PC-9 (cell line): ENCODE data around the gene CHRNA5. TPM values are rescaled to one million over a fixed set of nuclear protein-coding genes. Genes with fewer than 3 reads are reported as not detected.

Source experiments
- BruUV-seq: library from RNA; stranded (reverse); fragments of 400-500 nt; replicated peaks from 2 replicates; lab custom pipeline; 2021; lab: Mats Ljungman, UMichigan
- CTCF ChIA-PET: fragments of 300-600 bp; sonication (Branson Sonifier 250); formaldehyde crosslinking; loops from one replicate; lab custom pipeline; 2022; ENCODE audit warnings: antibody characterized with exemption; lab: Charles Lee
- POLR2A ChIA-PET: fragments of 300-600 bp; sonication (Branson Sonifier 250); formaldehyde crosslinking; loops from one replicate; lab custom pipeline; 2022; ENCODE audit warnings: antibody characterized with exemption; ENCODE audit not compliant: unreplicated experiment; lab: Charles Lee
- DNase-seq, 2 experiments: peaks; one replicate each; pipeline versions ENCODE4 v3.0.0 to v3.0.0-alpha.2; 2015 to 2022; ENCODE audit warnings: mixed read lengths in 1 of 2
- H2AFZ ChIP-seq: fragments of 200-600 bp; sonication (generic); 2 replicates; pipeline ENCODE4 v1.8.1; 2017; ENCODE audit warnings: antibody characterized with exemption
- H3F3A ChIP-seq: fragments of 200-600 bp; sonication (generic); 2 replicates; pipeline ENCODE4 v1.8.1; 2017; ENCODE audit warnings: antibody characterized with exemption, mild to moderate bottlenecking, low read depth; ENCODE audit not compliant: insufficient read depth
- H3K27ac ChIP-seq: fragments of 200-600 bp; sonication (generic); 2 replicates; pipeline ENCODE4 v1.6.1; 2016; ENCODE audit warnings: mixed run types
- H3K27me3 ChIP-seq: fragments of 200-600 bp; sonication (generic); 2 replicates; pipeline ENCODE4 v1.6.1; 2016; ENCODE audit warnings: low read depth, mixed run types; ENCODE audit not compliant: insufficient read depth
- H3K36me3 ChIP-seq: fragments of 200-600 bp; sonication (generic); 2 replicates; pipeline ENCODE4 v1.6.1; 2016; ENCODE audit warnings: low read depth, mixed run types
- H3K4me1 ChIP-seq: fragments of 200-600 bp; sonication (generic); replicated peaks from 2 replicates; pipeline ENCODE4 v1.6.1; 2016; ENCODE audit warnings: mixed run types; ENCODE audit not compliant: insufficient read depth
- H3K4me2 ChIP-seq: fragments of 200-600 bp; sonication (generic); 2 replicates; pipeline ENCODE4 v1.6.1; 2017; ENCODE audit warnings: mixed run types
- H3K4me3 ChIP-seq: fragments of 200-600 bp; sonication (generic); 2 replicates; pipeline ENCODE4 v1.6.1; 2016; ENCODE audit warnings: mixed run types
- H3K79me2 ChIP-seq: fragments of 200-600 bp; sonication (generic); 2 replicates; pipeline ENCODE4 v1.6.1; 2017; ENCODE audit warnings: low read depth, mixed run types
- H3K9me2 ChIP-seq: fragments of 200-600 bp; sonication (generic); 2 replicates; pipeline ENCODE4 v1.8.1; 2017; ENCODE audit warnings: mild to moderate bottlenecking; ENCODE audit not compliant: insufficient read depth
- H3K9me3 ChIP-seq: fragments of 200-600 bp; sonication (generic); 2 replicates; pipeline ENCODE4 v1.8.1; 2016; ENCODE audit warnings: low read depth; ENCODE audit not compliant: insufficient read depth
- H4K20me1 ChIP-seq: fragments of 200-600 bp; sonication (generic); 2 replicates; pipeline ENCODE4 v1.8.1; 2017; ENCODE audit not compliant: insufficient read depth
- EZH2 ChIP-seq: fragments of 200-600 bp; sonication (generic); IDR thresholded peaks from 2 replicates; pipeline ENCODE4 v1.8.0; 2017; ENCODE audit warnings: antibody characterized with exemption, low read depth
- intact Hi-C: fragments of 100-400 bp; cut with micrococcal nuclease; formaldehyde crosslinking; loops from one replicate; pipeline ENCODE4 v1.10.0; 2022; ENCODE audit not compliant: unreplicated experiment
- total RNA-seq: library from RNA; stranded (reverse); gene quantifications from 2 replicates; pipeline ENCODE4 v1.2.3, GENCODE V29; 2021
- TF ChIP-seq, protein P1 (sequence below): fragments of 200-600 bp; sonication (generic); conservative IDR thresholded peaks from 2 replicates; pipeline ENCODE4 v1.6.1; 2017; ENCODE audit warnings: mixed run types, antibody characterized with exemption, mild to moderate bottlenecking, moderate library complexity

The CHRNA5 gene
- total RNA-seq, 1 experiment from 2014 or later = 9.5 TPM

DNA sequence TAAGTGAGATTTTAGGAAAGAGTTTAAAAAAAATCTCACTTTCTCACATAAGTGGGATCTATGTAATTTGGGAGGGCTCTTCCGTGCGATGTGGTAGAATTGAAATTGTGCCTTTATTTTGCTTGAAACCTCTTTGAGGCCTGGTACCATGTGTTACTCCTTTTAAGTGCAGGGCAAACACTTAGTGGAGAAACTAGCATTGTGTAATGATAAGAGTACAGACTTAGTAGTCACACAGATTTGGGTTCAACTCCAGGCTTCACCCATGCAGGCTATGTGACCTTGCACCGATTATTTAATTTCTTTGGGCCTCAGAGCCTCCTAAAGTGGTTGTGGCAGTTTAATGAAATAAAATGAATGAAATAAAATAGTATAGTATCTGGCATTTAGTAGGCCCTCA, 22.7 kb upstream of the CHRNA5 start:
- Histone ChIP-seq H2AFZ (no peak overlapping the region), H3K27ac (no peak overlapping the region), H3K9me3 (no peaks in the 10 kb centered on the region), H4K20me1 (no peaks in the 10 kb centered on the region; the same call in 1 of the 2 replicates), H3K4me1 (peaks cover 15% of the 10 kb centered on the region), H3K9me2 (no peaks in the 10 kb centered on the region), H3K36me3 (peaks cover 31% of the 10 kb centered on the region), H3K4me3 (no peak overlapping the region), H3K4me2 (peak overlapping the region; percentile 95), H3K79me2 (peaks cover 31% of the 10 kb centered on the region), H3F3A (peaks cover 3% of the 10 kb centered on the region; the same call in 1 of the 2 replicates), H3K27me3 (no peaks in the 10 kb centered on the region)
- intact Hi-C loops = no loop called here
- no peak for DNase-seq
- ChIA-PET POLR2A (interaction anchor here (0.7 kb wide), 1 partner anchor 92 kb away, joined by 5 read pairs; no protein-coding TSS in a partner anchor), CTCF (no interaction called here)
- TF ChIP-seq, protein P1, sequence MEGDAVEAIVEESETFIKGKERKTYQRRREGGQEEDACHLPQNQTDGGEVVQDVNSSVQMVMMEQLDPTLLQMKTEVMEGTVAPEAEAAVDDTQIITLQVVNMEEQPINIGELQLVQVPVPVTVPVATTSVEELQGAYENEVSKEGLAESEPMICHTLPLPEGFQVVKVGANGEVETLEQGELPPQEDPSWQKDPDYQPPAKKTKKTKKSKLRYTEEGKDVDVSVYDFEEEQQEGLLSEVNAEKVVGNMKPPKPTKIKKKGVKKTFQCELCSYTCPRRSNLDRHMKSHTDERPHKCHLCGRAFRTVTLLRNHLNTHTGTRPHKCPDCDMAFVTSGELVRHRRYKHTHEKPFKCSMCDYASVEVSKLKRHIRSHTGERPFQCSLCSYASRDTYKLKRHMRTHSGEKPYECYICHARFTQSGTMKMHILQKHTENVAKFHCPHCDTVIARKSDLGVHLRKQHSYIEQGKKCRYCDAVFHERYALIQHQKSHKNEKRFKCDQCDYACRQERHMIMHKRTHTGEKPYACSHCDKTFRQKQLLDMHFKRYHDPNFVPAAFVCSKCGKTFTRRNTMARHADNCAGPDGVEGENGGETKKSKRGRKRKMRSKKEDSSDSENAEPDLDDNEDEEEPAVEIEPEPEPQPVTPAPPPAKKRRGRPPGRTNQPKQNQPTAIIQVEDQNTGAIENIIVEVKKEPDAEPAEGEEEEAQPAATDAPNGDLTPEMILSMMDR = no peak
- TF ChIP-seq EZH2 = no peak
- no TSS peak for BruUV-seq

DNA sequence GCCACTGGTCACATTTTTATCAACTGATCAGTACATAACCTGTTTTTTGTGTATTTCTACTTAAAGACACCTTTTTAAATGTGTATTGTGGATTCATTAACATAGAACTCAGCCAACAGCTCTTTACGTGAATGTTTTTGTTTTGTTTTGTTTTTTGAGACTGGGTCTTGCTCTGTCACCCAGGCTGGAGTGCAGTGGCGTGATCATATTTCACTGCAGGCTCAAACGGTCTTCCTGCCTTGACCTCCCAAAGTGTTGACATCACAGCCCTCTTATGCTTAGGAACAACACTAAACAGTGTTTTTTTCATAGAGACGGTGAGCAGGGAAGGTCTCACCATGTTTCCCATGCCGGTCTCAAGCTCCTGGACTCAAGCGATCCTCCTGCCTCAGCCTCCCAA, 15.1 kb upstream of the CHRNA5 start:
- Histone ChIP-seq H3K9me3 (no peaks in the 10 kb centered on the region), H3K9me2 (no peaks in the 10 kb centered on the region), H2AFZ (no peak overlapping the region), H3K36me3 (peaks cover 30% of the 10 kb centered on the region), H3K27me3 (no peaks in the 10 kb centered on the region), H3F3A (peaks cover 25% of the 10 kb centered on the region; the same call in 1 of the 2 replicates), H3K4me2 (no peak overlapping the region), H3K79me2 (no peaks in the 10 kb centered on the region), H3K4me3 (no peak overlapping the region), H3K4me1 (no peaks in the 10 kb centered on the region), H4K20me1 (no peaks in the 10 kb centered on the region; the same call in 1 of the 2 replicates), H3K27ac (no peak overlapping the region)
- BruUV-seq = no TSS peak
- intact Hi-C loops = no loop called here
- POLR2A ChIA-PET = interaction anchor here (0.6 kb wide), 1 partner anchor 16 kb away, joined by 4 read pairs; no protein-coding TSS in a partner anchor
- CTCF ChIA-PET = no interaction called here
- DNase-seq = no peak
- TF ChIP-seq, protein P1 = no peak
- TF ChIP-seq EZH2 = no peak

DNA sequence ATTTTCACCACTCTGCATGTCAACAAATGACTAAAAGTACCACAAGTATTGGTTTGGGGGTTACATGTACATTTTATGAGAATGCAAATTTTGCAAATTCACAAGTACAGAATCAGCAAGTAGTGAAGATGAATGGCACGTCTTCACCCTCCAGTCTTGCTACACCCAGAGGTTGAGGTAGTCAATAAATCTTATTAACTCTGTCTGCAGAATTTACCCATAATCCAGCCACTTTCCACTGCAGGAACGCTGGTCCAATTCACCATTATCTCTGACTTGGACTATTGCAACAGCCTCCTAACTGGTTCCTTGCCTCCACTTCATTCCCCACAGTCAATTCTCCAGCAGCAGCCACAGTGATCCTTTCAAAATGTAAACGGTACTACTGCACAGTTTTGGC, 14.5 kb upstream of the CHRNA5 start:
- TF ChIP-seq, protein P1 = no peak
- H3K9me2 ChIP-seq = no peaks in the 10 kb centered on the region
- no peaks in the 10 kb centered on the region for H3K79me2 ChIP-seq
- H3K27me3 ChIP-seq = no peaks in the 10 kb centered on the region
- no peaks in the 10 kb centered on the region for H3K9me3 ChIP-seq
- H3K4me3 ChIP-seq = no peak overlapping the region
- CTCF ChIA-PET = no interaction called here
- H4K20me1 ChIP-seq = no peaks in the 10 kb centered on the region; the same call in 1 of the 2 replicates
- POLR2A ChIA-PET = no interaction called here
- H3F3A ChIP-seq = peaks cover 25% of the 10 kb centered on the region; the same call in 1 of the 2 replicates
- no peak overlapping the region for H3K27ac ChIP-seq
- no peak for DNase-seq
- no TSS peak for BruUV-seq
- H3K4me2 ChIP-seq = no peak overlapping the region
- intact Hi-C loops = no loop called here
- H3K4me1 ChIP-seq = no peaks in the 10 kb centered on the region
- H2AFZ ChIP-seq = no peak overlapping the region
- peaks cover 26% of the 10 kb centered on the region for H3K36me3 ChIP-seq
